ENCODE results near the gene ALPI. TPM values are rescaled to one million over a fixed set of nuclear protein-coding genes. Genes with fewer than 3 reads are reported as not detected.

Gene ALPI
- total RNA-seq, 4 donors from 2014 or later = not detected

- Histone ChIP-seq H3K27me3 (peaks cover 0 to 67% (median 11%) of the 10 kb centered on the region in 4 donors), H3K9me3 (no peaks in the 10 kb centered on the region), H3K4me3 (no peak overlapping the region), H3K27ac (no peak overlapping the region), H3K4me1 (peaks cover 8 to 31% (median 27%) of the 10 kb centered on the region in 3 donors), H3K36me3 (no peaks in the 10 kb centered on the region)
- TF ChIP-seq CTCF (IDR thresholded peaks at IDR 0.05) (no peak), POLR2A (IDR thresholded peaks at IDR 0.05) (no peak)
- DNase-seq = no peak
- intact Hi-C loops (cut with DNase I) = no loop called here
- WGBS, 2 donors = 64 to 88% methylated on average over 6 to 7 of the region's 9 CpGs
Observed at GRCh38 chr2:232489516-232490220, 33.7 kb downstream of the ALPI start.

GRCh38 chr2:232490221-232491138 lies 34.5 kb downstream of the ALPI start:
- no peaks in the 10 kb centered on the region for H3K36me3 ChIP-seq
- TF ChIP-seq POLR2A (IDR thresholded peaks at IDR 0.05) = no peak
- TF ChIP-seq CTCF (IDR thresholded peaks at IDR 0.05) = no peak
- peaks cover 8 to 27% (median 24%) of the 10 kb centered on the region in 3 donors for H3K4me1 ChIP-seq
- H3K4me3 ChIP-seq = no peak overlapping the region
- 86% methylated on average over 4 of the region's 30 CpGs; no CpG with 5 or more reads in 1 of the 2 donors for WGBS, 2 donors
- H3K27ac ChIP-seq = no peak overlapping the region
- peaks cover 0 to 58% (median 10%) of the 10 kb centered on the region in 4 donors for H3K27me3 ChIP-seq
- intact Hi-C loops (cut with DNase I) = no loop called here
- H3K9me3 ChIP-seq = no peaks in the 10 kb centered on the region
- no peak for DNase-seq

GRCh38 chr2:232491139-232491780 lies 35.3 kb downstream of the ALPI start:
- DNase-seq = no peak

GRCh38 chr2:232492236-232492848 lies 36.4 kb downstream of the ALPI start:
- 43 to 49% methylated on average over 8 of the region's 8 CpGs for WGBS, 2 donors
- Histone ChIP-seq H3K27ac (no peak overlapping the region), H3K9me3 (no peaks in the 10 kb centered on the region), H3K36me3 (no peaks in the 10 kb centered on the region), H3K27me3 (peaks cover 0 to 46% (median 2%) of the 10 kb centered on the region in 4 donors), H3K4me1 (peaks cover 0 to 9% (median 5%) of the 10 kb centered on the region in 3 donors), H3K4me3 (no peak overlapping the region)
- TF ChIP-seq CTCF (IDR thresholded peaks at IDR 0.05) = no peak
- no peak for TF ChIP-seq POLR2A (IDR thresholded peaks at IDR 0.05)
- intact Hi-C loops (cut with DNase I) = no loop called here
- no peak for DNase-seq

More at GRCh38 chr2:232491139-232491780, 35.3 kb downstream of the ALPI start:
- 86 to 88% methylated on average over 9 to 10 of the region's 12 CpGs for WGBS, 2 donors
- Histone ChIP-seq H3K4me1 (peaks cover 5 to 20% (median 16%) of the 10 kb centered on the region in 3 donors), H3K27me3 (peaks cover 0 to 51% (median 7%) of the 10 kb centered on the region in 4 donors), H3K36me3 (no peaks in the 10 kb centered on the region), H3K9me3 (no peaks in the 10 kb centered on the region), H3K4me3 (no peak overlapping the region), H3K27ac (no peak overlapping the region)
- TF ChIP-seq CTCF (IDR thresholded peaks at IDR 0.05) (no peak), POLR2A (IDR thresholded peaks at IDR 0.05) (no peak)
- intact Hi-C loops (cut with DNase I) = no loop called here

Data from esophagus squamous epithelium (tissue), 5 donors.